GM21381 (cell line): ENCODE data around the gene SETD2.
A peak's percentile ranks its signal among the peaks of the same experiment; 100 is the strongest.
"Not testable (repeated sequence)": the region's sequence is repeated elsewhere in the genome, so short reads cannot be mapped to it uniquely, and the experiment has no call there.

Source experiments
- ATAC-seq: cut with Tn5 transposase; IDR thresholded peaks from one replicate; pipeline ENCODE4 v1.9.1; 2021; ENCODE audit warnings: mild to moderate bottlenecking, moderate library complexity; ENCODE audit not compliant: unreplicated experiment

The SETD2 gene

DNA sequence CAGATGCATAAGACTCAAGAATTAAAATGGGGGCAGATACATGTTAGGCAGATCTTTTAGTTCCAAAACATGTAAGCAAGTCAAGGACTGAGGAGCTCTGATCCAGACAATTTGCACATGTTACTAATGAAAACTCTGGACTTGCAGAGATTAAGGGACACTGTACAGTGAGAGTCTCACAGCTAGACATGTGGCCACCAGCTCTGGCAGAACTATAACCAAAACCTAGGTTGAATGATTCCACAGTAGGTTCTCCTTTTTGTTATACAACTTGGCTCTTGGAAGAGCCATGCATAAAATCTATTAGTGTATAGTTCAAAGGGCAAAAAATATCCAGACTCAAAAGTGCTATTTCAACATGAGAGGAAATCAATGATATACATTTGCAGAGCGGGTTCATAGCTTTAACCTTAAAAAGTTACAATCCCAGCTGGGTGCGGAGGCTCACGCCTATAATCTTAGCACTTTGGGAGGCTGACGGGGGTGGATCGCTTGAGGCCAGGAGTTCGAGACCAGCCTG, 61.8 kb downstream of the SETD2 start:
- ATAC-seq: no peak

DNA sequence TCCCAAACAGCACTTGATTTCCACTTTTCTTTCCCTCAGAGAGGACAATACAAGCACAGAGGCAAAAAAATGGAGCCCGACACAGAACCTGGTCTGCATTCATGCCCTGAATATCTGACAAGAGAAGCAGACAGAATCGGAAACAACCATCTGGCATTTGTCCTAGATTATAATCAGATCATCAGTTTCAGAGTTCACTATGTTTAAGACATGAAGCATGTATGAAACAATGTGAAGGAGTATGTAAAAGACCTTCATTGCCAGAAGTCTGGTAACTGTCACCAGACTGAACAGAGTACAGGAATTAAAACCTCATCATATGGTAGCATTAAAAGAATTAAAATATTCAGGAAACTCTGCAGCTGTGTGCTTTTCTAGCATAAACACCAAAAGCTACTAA, 65.0 kb downstream of the SETD2 start:
- ATAC-seq: no peak

GRCh38 chr3:47097864-47098263, 66.0 kb downstream of the SETD2 start:
- ATAC-seq: no peak

DNA sequence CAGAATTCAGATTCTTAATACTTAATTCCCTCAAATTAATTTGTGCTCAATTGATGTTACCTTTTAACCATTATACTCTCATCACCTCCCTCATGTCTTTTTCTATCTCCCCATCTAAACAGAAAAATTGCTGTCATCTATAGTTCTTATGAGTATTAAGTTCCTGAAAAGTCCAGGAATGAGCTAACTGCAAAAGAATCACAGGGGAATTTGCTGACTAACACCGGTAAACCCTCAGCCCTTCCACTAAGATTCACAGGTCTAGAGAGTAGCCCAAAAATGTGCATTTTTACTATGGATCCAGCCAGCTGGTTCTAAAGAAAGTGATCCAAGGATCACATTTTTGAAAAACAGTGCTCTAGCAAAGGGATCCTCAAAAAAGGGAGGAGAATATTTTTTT, 67.0 kb downstream of the SETD2 start:
- no peak for ATAC-seq

GRCh38 chr3:47092090-47092489, 71.8 kb downstream of the SETD2 start:
- no peak for ATAC-seq

DNA sequence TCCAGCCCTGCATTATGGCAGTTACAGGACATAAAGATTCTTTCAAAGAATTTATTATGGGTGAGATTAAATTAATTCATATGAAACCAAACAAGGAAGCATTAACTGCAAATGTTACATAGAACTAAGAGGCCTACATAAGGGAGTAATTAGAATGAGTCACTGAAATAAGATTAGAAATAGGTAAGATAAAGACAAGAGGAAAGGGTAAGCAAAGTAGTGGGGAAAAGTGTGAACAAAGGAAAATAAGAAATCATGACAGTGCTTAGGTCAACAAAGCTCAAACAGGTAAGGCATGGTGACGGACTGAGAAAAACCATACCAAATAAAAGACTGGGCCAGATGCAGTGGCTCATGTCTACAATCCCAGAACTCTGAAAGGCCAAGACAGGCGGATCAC, 74.3 kb downstream of the SETD2 start:
- ATAC-seq: no peak

DNA sequence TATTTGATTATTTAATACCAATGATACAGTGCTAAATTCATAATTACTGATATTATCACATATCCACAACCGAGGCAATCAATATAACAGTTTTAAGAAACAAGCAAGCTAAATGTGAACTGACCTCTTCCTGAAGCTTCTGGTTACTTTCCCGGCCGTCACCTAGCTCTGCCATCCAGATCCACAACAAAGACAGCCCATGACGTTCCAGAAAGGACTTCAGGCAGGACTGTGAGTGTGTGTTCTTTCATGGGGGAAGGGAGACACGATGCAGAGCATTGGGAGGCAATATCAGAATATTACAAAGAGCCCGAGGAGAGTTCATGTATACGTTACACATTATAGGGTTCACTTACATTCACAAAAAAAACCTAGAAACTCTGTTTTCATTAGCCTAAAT, 77.8 kb downstream of the SETD2 start:
- ATAC-seq: no peak

- ATAC-seq: peak; percentile 58
Measured at GRCh38 chr3:47083786-47084185, 80.1 kb downstream of the SETD2 start.

- ATAC-seq: no peak
Measured at GRCh38 chr3:47082519-47082918, 81.4 kb downstream of the SETD2 start.

GRCh38 chr3:47079432-47079831, 84.5 kb downstream of the SETD2 start:
- no peak for ATAC-seq

GRCh38 chr3:47073685-47074084, 90.2 kb downstream of the SETD2 start:
- ATAC-seq: no peak

GRCh38 chr3:47070770-47071169, 93.1 kb downstream of the SETD2 start:
- no peak for ATAC-seq

- not testable (repeated sequence) for ATAC-seq
Measured at GRCh38 chr3:47066259-47066658, 97.7 kb downstream of the SETD2 start.

GRCh38 chr3:47065681-47066080, 98.2 kb downstream of the SETD2 start:
- no peak for ATAC-seq

DNA sequence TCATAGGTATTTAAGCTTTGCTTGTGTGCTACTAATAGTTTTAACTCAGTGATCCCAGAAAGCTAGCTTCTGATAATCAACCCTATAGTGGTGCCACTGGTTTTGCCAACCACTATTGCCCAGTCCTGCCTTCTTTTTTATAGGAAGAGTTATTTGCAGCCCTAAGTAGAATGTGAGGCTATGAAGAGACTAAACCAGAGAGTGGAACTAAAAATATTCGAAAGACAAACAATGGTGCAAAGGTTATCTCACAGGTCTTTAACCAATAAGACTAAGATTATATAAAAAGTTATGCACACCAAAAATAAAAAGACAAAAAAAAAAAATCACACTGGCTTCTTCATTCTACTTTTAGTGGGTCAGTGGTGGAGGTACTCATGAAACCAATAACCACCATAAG, 98.9 kb downstream of the SETD2 start:
- ATAC-seq: no peak

- ATAC-seq: no peak
Measured at GRCh38 chr3:47057212-47057671, 106.7 kb downstream of the SETD2 start.

GRCh38 chr3:47056705-47057104, 107.2 kb downstream of the SETD2 start:
- ATAC-seq: no peak

- peak; percentile 49 for ATAC-seq
Measured at GRCh38 chr3:47054412-47054811, 109.5 kb downstream of the SETD2 start.

DNA sequence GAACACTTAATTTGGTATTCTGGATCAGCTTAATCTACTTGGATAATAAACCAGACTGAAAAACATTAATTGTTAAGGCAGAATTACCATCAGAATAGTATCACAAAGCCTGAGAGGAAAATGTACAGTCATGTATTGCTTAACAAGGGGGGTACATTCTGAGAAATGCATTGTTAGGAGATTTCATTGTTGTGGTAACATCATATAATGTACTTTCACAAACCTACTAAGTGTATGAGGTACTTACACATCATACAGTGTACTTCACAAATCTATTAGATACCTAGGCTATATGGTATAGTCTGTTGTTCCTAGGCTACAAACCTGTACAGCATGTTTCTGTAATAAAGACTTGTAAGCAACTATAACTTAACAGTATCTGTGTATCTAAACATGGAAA, 116.2 kb downstream of the SETD2 start:
- no peak for ATAC-seq

DNA sequence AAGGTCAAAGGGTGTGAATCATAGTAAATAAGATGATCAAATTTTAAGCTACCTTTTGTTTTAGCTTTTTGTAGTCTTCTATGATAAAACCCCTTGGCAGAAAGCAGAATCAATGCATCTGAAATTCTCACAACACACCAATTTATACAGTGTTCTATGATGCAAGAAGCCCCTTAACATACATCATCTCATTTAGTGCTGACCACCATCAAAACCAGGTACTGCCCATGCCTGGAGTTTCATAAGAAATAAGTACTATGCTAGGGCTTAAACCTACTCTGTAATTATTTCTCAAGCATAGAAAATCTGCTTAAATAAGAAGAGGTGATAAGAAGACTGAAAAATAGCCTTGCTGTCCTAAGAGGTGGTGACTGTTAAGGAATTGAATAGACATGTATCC, 116.8 kb downstream of the SETD2 start:
- ATAC-seq: no peak

DNA sequence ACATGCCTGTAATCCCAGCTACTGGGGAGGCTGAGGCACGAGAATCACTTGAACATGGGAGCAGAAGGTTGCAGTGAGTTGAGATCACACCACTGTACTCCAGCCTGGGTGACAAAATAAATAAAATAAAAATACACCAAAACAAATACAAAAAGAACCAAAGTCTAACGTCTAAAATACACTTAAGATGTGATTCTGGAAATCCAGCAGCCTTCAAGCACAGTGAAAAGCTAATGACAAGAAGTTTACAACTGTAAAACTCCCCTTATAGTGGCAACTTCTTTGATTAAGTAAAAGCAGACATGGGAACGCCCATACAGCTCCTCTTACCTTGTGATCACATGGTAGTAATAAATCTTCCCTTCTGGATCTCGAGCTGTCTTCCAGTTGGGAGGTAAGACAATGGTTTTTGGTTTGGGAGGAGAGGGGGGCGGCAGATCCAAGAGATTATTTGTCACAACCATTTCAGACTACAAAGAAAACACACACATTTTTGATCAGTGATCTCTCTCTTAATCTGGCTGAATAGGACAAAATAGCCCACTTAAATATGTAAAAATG, 121.6 kb downstream of the SETD2 start:
- no peak for ATAC-seq

DNA sequence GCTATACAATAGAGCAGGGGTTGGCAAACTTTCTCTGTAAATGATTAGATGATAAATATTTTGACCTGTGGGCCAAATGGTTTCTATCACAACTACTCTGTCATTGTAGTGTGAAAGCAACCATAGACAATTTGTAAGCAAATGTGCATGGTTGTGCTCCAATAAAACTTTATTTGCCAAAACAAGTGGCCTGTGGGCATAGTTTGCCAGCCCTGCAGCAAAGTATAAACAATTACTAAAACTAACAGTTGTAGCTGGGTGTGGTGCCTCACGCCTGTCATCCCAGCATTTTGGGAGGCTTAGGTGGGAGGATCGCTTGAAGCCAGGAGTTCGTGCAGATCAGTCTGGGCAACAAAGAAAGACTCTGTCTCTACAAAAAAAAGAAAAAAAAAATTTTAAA, 122.8 kb downstream of the SETD2 start:
- ATAC-seq: no peak

DNA sequence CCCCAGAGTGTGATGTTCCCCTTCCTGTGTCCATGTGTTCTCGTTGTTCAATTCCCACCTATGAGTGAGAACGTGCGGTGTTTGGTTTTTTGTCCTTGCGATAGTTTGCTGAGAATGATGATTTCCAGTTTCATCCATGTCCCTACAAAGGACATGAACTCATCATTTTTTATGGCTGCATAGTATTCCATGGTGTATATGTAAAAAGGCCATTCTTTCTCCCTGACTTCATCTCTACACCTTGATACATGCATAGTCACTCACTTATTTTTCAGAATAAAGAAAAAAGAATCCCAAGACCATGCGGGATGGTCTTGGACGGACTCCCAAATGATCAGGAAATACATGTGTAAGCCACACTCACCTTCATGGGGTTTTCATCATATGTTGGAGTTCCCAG, 126.6 kb downstream of the SETD2 start:
- not testable (repeated sequence) for ATAC-seq
